GM12891 (cell line): Measurements from ENCODE around the gene ZDHHC14.

ENCODE experiments used
- DNase-seq: peaks from one replicate; pipeline ENCODE4 v3.0.0; 2011; ENCODE audit warnings: low spot score; ENCODE audit not compliant: insufficient read length
- FAIRE-seq: peaks from 2 replicates; lab custom pipeline; 2011; peaks lifted over from hg19 to GRCh38; lab: Jason Lieb, UNC
- PAX5 ChIP-seq: IDR thresholded peaks from 2 replicates; pipeline ENCODE4 v1.6.1; 2011; ENCODE audit warnings: low read length, moderate library complexity, mild to moderate bottlenecking; ENCODE audit not compliant: insufficient read depth, severe bottlenecking
- POLR2A ChIP-seq: IDR thresholded peaks from 2 replicates; pipeline ENCODE4 v1.6.1; 2011; ENCODE audit warnings: low read depth, low read length, control low read depth
- POLR2AphosphoS5 ChIP-seq: IDR thresholded peaks from 2 replicates; pipeline ENCODE4 v1.6.1; 2011; ENCODE audit warnings: low read depth, low read length, control low read depth
- POU2F2 ChIP-seq: IDR thresholded peaks from 2 replicates; pipeline ENCODE4 v1.6.1; 2011; ENCODE audit warnings: low read depth, mild to moderate bottlenecking, control low read depth, low read length, moderate library complexity
- SPI1 ChIP-seq: IDR thresholded peaks from 2 replicates; pipeline ENCODE4 v1.6.1; 2011; ENCODE audit warnings: low read depth, low read length, control low read depth
- TAF1 ChIP-seq: IDR thresholded peaks from 2 replicates; pipeline ENCODE4 v1.6.1; 2011; ENCODE audit warnings: low read depth, low read length, control low read depth

Gene ZDHHC14

GRCh38 chr6:157721830-157722229, 340.8 kb downstream of the ZDHHC14 start:
- no peak for TF ChIP-seq PAX5
- no peak for TF ChIP-seq POLR2AphosphoS5
- TF ChIP-seq SPI1, result no peak
- TF ChIP-seq POU2F2, result no peak
- TF ChIP-seq TAF1, result no peak
- FAIRE-seq (no peak), DNase-seq (no peak)

- no peak for TF ChIP-seq POU2F2
- TF ChIP-seq POLR2AphosphoS5, result no peak
- no peak for TF ChIP-seq PAX5
- FAIRE-seq (no peak), DNase-seq (no peak)
Measured at GRCh38 chr6:157723376-157723775, 342.4 kb downstream of the ZDHHC14 start.

- TF ChIP-seq TAF1 (no peak), POLR2A (no peak), SPI1 (no peak), POU2F2 (no peak), POLR2AphosphoS5 (no peak), PAX5 (no peak)
- no peak for FAIRE-seq
- DNase-seq, result no peak
Measured at GRCh38 chr6:157724138-157724820, 343.3 kb downstream of the ZDHHC14 start.

- no peak for FAIRE-seq
- DNase-seq, result no peak
- TF ChIP-seq PAX5, result no peak
- TF ChIP-seq POU2F2, result no peak
- no peak for TF ChIP-seq POLR2AphosphoS5
- TF ChIP-seq SPI1, result no peak
- no peak for TF ChIP-seq TAF1
- no peak for TF ChIP-seq POLR2A
Measured at GRCh38 chr6:157724960-157725741, 344.2 kb downstream of the ZDHHC14 start.

- DNase-seq, result no peak
- TF ChIP-seq PAX5, result no peak
- no peak for TF ChIP-seq POLR2A
- TF ChIP-seq POU2F2, result no peak
- no peak for TF ChIP-seq TAF1
- TF ChIP-seq SPI1, result no peak
- TF ChIP-seq POLR2AphosphoS5, result no peak
Measured at GRCh38 chr6:157725836-157726235, 344.8 kb downstream of the ZDHHC14 start.

GRCh38 chr6:157726892-157727628, 346.1 kb downstream of the ZDHHC14 start:
- TF ChIP-seq TAF1 (no peak), SPI1 (no peak), PAX5 (no peak), POU2F2 (no peak), POLR2A (no peak), POLR2AphosphoS5 (no peak)
- DNase-seq (no peak), FAIRE-seq (no peak)

More at GRCh38 chr6:157725836-157726235, 344.8 kb downstream of the ZDHHC14 start:
- no peak for FAIRE-seq
